ENCODE results near the gene TNNT3. TPM values are rescaled to one million over a fixed set of nuclear protein-coding genes. Genes with fewer than 3 reads are reported as not detected.

Gene TNNT3
- total RNA-seq, 2 experiments from 2014 or later: 4.7 to 6.2 TPM

DNA sequence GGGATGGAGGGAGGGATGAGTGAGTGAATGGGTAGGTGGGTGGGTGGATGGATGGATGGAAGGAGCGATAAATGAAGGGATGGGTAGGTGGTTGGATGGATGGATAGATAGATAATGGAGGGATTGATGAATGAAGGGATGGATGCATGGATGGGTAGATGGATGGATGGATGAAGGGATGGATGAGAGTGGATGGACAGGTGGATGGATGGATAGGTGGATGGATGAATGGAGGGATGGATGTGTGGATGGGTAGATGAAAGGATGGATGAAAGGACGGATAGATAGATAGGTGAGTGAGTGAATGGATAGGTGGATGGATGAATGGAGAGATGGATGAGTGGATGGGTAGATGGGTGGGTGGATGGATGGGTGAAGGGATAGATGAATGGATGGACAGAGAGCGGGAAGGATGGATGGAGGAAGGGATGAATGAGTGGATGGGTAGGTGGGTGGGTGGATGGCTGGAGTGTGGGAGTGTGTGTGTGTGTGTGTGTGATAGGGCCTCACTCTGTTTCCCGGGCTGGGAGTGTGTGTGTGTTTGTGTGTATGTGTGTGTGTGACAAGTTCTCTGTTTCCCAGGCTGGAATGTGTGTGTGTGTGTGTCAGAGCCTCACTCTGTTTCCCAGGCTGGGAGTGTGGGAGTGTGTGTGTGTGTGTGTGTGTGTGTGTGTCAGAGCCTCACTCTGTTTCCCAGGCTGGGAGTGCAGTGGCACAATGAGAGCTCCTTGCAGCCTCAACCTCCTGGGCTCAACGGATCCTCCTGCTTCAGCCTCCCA is 25.7 kb upstream of the TNNT3 start:
- no peak overlapping the region for H3K4me2 ChIP-seq (ENCODE audit: low read length)
- H2AFZ ChIP-seq (ENCODE audit: low read length): no peak overlapping the region
- no peaks in the 10 kb centered on the region for H3K9me2 ChIP-seq (ENCODE audit: insufficient read depth, low read length)
- no peaks in the 10 kb centered on the region for H4K20me1 ChIP-seq (ENCODE audit: insufficient read depth, low read length)
- ChIA-PET CTCF (ENCODE audit: unreplicated experiment) (no interaction called here), POLR2A (no interaction called here)
- no peak overlapping the region for H3K4me3 ChIP-seq (ENCODE audit: low read depth, low read length, poor library complexity, severe bottlenecking)
- DNase-seq (ENCODE audit: low spot score): no peak
- no TSS peak for BruUV-seq (replicated peaks)
- H3K36me3 ChIP-seq (ENCODE audit: insufficient read depth, low read length): peaks cover 3% of the 10 kb centered on the region; the same call in 1 of the 2 replicates
- intact Hi-C loops (cut with micrococcal nuclease; ENCODE audit: unreplicated experiment): loop anchor here (1.0 to 10.0 kb wide), 2 partner anchors 23 to 51 kb away; partner anchors contain the start of gene MRPL23
- H3K79me2 ChIP-seq (ENCODE audit: insufficient read depth, low read depth, low read length): no peaks in the 10 kb centered on the region
- TF ChIP-seq EZH2phosphoT487 (IDR thresholded peaks at IDR 0.05; ENCODE audit: borderline replicate concordance, low read depth, low read length): no peak
- no peak for TF ChIP-seq CTCF (conservative IDR thresholded peaks at IDR 0.05; ENCODE audit: low read length)
- H3K9me3 ChIP-seq (ENCODE audit: low read length): no peaks in the 10 kb centered on the region
- H3K4me1 ChIP-seq (ENCODE audit: insufficient read depth, low read length, poor library complexity, severe bottlenecking): no peaks in the 10 kb centered on the region
- H3K27ac ChIP-seq (ENCODE audit: low read depth, low read length, poor library complexity, severe bottlenecking): no peak overlapping the region

DNA sequence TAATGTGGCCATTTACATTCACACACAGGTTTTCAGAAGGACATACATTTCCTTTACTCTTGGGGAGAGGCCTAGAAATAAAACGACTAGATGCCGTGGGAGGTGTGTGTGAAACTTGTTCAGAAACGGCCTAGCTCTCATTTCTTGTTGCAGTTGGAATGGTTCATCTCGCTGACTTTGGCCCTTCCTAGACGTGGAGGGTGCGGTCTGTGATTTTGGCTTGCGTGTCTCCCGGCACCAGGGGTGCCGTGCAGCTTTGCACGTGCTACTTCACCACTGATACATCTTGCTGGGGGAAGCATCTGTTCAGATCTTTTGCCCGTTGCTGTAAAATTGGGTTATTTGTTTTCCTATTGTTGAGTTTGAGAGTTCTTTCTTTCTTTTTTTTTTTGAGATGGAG is 24.7 kb upstream of the TNNT3 start:
- POLR2A ChIA-PET: no interaction called here
- H4K20me1 ChIP-seq (ENCODE audit: insufficient read depth, low read length): no peaks in the 10 kb centered on the region
- H3K36me3 ChIP-seq (ENCODE audit: insufficient read depth, low read length): no peaks in the 10 kb centered on the region
- no peak for DNase-seq (ENCODE audit: low spot score)
- no peaks in the 10 kb centered on the region for H3K9me2 ChIP-seq (ENCODE audit: insufficient read depth, low read length)
- H3K4me2 ChIP-seq (ENCODE audit: low read length): no peak overlapping the region
- H2AFZ ChIP-seq (ENCODE audit: low read length): no peak overlapping the region
- intact Hi-C loops (cut with micrococcal nuclease; ENCODE audit: unreplicated experiment): loop anchor here (10.0 kb wide), 1 partner anchor 50 kb away; the partner anchor contains the start of gene MRPL23
- CTCF ChIA-PET (ENCODE audit: unreplicated experiment): no interaction called here
- no peaks in the 10 kb centered on the region for H3K4me1 ChIP-seq (ENCODE audit: insufficient read depth, low read length, poor library complexity, severe bottlenecking)
- H3K79me2 ChIP-seq (ENCODE audit: insufficient read depth, low read depth, low read length): no peaks in the 10 kb centered on the region
- no TSS peak for BruUV-seq (replicated peaks)
- H3K9me3 ChIP-seq (ENCODE audit: low read length): no peaks in the 10 kb centered on the region
- H3K27ac ChIP-seq (ENCODE audit: low read depth, low read length, poor library complexity, severe bottlenecking): no peak overlapping the region
- no peak overlapping the region for H3K4me3 ChIP-seq (ENCODE audit: low read depth, low read length, poor library complexity, severe bottlenecking)
- TF ChIP-seq EZH2phosphoT487 (IDR thresholded peaks at IDR 0.05; ENCODE audit: borderline replicate concordance, low read depth, low read length): no peak
- no peak for TF ChIP-seq CTCF (conservative IDR thresholded peaks at IDR 0.05; ENCODE audit: low read length)

GRCh38 chr11:1896468-1896867 is 23.0 kb upstream of the TNNT3 start:
- BruUV-seq (replicated peaks): no TSS peak

More at GRCh38 chr11:1896468-1896867, 23.0 kb upstream of the TNNT3 start:
- TF ChIP-seq CTCF (conservative IDR thresholded peaks at IDR 0.05; ENCODE audit: low read length) (no peak), EZH2phosphoT487 (IDR thresholded peaks at IDR 0.05; ENCODE audit: borderline replicate concordance, low read depth, low read length) (peak; percentile 55; the same call in 1 of the 2 replicates)
- Histone ChIP-seq H3K4me1 (ENCODE audit: insufficient read depth, low read length, poor library complexity, severe bottlenecking) (no peaks in the 10 kb centered on the region), H3K4me2 (ENCODE audit: low read length) (no peak overlapping the region), H3K4me3 (ENCODE audit: low read depth, low read length, poor library complexity, severe bottlenecking) (no peak overlapping the region), H3K79me2 (ENCODE audit: insufficient read depth, low read depth, low read length) (no peaks in the 10 kb centered on the region), H4K20me1 (ENCODE audit: insufficient read depth, low read length) (no peaks in the 10 kb centered on the region), H3K9me3 (ENCODE audit: low read length) (no peaks in the 10 kb centered on the region), H3K9me2 (ENCODE audit: insufficient read depth, low read length) (no peaks in the 10 kb centered on the region), H3K27ac (ENCODE audit: low read depth, low read length, poor library complexity, severe bottlenecking) (no peak overlapping the region), H3K36me3 (ENCODE audit: insufficient read depth, low read length) (no peaks in the 10 kb centered on the region), H2AFZ (ENCODE audit: low read length) (no peak overlapping the region)
- intact Hi-C loops (cut with micrococcal nuclease; ENCODE audit: unreplicated experiment): loop anchor here (10.0 kb wide), 1 partner anchor 48 kb away; the partner anchor contains the start of gene MRPL23
- ChIA-PET POLR2A (no interaction called here), CTCF (ENCODE audit: unreplicated experiment) (no interaction called here)
- no peak for DNase-seq (ENCODE audit: low spot score)
